Epithelial cell of proximal tubule (primary cell): ENCODE measurements around the gene ROR2. TPM values are rescaled to one million over a fixed set of nuclear protein-coding genes. Genes with fewer than 3 reads are reported as not detected.

ENCODE experiments used
- DNase-seq: peaks from one replicate; pipeline ENCODE4 v3.0.0-alpha.2; 2011; ENCODE audit warnings: low read depth
- H3K4me3 ChIP-seq: 2 replicates; pipeline ENCODE4 v1.5.1; 2011; ENCODE audit warnings: low read depth, mild to moderate bottlenecking, low read length
- CTCF ChIP-seq: conservative IDR thresholded peaks from 2 replicates; pipeline ENCODE4 v1.5.1; 2012; ENCODE audit warnings: low read depth, mild to moderate bottlenecking, low read length
- total RNA-seq: library from RNA; depleted of rRNA; stranded (reverse); fragments of >200 nt; gene quantifications from 2 replicates; pipeline ENCODE4 v1.2.3, GENCODE V29; 2015

Gene ROR2
- total RNA-seq, 1 donor from 2014 or later, result 3.1 TPM

DNA sequence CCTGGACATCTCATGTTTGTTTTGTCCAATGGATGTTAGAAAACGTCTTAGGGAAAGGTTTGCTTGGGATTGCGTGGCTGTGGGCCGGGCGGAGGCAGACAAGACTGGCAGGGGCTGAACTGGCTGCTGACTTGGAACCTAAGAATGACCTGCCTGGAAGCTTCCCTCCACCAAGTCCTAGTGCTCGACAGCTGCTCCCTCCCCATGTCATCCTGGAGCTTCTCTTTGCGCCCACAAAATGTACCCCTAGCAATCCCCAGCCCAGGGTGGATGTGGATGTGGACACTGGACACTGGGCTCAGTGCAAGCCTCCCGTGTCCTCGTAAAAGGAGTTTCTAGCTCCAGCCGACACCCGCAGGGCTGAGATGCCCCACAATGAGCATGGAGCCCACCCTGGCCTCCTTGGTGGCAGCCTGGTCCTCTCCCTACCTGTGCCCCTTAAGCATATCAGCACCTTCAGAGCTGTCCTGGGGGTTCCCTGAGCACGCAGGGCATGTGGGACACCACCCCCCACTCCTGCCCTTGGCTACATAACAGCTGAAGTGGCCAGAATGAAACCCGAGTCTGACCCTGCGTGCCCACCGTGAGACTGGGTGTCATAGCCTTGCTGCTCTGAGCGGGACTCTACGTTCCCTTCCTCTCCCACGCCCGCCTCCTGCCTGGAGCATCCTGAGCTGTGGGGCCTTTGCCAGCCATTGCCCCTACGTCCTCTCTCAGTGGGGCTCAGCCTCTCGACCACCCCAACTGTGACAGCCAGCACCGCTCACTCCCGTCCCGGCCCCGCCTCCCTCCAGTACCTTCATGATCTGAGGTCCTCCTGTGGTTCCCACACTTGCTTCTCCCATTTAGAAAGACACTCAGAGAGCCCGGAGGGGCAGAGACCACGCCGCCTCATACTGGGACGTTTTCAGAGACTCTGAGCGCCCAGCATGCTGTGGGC, 180.8 kb downstream of the ROR2 start:
- TF ChIP-seq CTCF, result no peak
- DNase-seq, result no peak
- H3K4me3 ChIP-seq, result no peak overlapping the region

- TF ChIP-seq CTCF, result no peak
- DNase-seq, result no peak
- H3K4me3 ChIP-seq, result no peak overlapping the region
These were observed 181.5 kb downstream of the ROR2 start for GRCh38 chr9:91768507-91768906.

DNA sequence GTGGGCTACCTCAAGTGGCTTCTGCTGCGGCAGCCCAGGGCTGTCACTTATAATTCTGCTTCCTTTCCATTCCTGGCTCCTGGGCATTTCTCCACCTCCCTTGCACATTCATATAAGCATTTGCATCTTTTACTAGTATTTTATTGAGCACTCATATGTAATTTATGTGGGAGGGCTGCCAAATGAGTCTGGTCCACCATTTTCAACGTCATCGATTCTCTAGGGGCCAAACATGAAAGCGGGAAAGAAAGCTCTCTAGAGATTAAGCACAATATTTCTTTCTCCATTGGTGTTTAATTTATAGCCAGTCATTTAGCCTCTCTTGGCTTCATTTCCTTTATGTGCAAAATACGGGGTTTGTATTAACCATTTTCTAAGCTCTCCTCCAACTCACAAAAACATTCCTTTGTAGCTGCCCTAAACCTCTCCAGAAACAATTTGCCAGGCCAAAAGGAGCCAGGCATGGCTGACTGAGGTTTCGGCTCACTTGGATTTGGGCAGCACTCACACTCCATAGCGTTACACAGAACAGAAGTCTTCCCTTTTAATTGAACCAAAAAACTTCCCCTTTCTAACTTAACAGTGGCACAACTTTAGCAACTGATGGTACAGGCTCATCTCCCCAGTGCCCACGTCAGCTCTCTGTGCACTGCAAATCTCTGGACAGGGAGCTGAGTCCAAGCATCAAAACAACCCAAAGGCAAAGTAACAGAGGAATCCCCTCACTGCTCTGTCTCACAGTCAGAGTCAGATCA, 183.5 kb downstream of the ROR2 start:
- H3K4me3 ChIP-seq, result no peak overlapping the region
- no peak for TF ChIP-seq CTCF
- DNase-seq, result no peak

DNA sequence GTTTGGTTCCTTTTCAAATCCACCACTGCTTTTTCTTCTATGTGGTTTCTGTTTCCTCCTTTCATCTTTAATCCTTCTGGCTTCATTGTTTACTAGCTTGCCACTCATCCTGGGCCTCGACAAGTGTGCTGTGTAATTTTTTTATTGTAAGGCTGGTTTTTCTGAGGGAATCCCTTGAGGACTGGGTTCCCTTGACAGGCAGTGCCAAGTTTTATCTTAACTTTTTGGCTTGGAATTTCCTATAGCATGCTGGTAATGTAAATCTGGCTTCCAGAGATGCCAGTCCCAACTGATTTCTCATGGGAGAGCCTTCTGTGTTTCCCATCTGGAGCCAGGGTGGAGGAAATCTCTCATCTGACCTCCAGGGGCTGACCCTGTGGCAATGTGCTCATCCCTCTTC, 184.7 kb downstream of the ROR2 start:
- H3K4me3 ChIP-seq, result no peak overlapping the region
- TF ChIP-seq CTCF, result no peak
- DNase-seq, result no peak

GRCh38 chr9:91764661-91765060, 185.4 kb downstream of the ROR2 start:
- H3K4me3 ChIP-seq, result no peak overlapping the region
- no peak for DNase-seq
- TF ChIP-seq CTCF, result no peak

- TF ChIP-seq CTCF, result no peak
- no peak overlapping the region for H3K4me3 ChIP-seq
- DNase-seq, result no peak
These were observed 188.7 kb downstream of the ROR2 start for GRCh38 chr9:91761362-91761761.

DNA sequence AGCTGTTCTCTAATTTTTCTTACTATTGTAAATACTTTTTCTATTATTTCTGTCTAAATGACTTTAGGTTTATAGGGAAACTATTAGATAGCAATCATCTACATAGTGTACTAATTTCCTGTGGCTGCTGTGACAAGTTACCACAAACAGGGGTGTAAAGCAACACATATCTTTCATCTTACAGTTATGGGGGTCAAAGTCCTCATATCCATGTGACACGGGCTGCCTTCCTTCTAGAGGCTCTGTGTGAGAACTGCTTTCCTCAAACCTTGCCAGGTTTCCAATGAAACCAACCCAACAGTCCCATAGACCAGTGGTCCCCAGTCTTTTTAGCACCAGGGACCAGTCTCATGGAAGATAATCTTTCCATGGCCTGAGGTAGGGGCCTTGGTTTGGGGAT, 189.1 kb downstream of the ROR2 start:
- no peak for TF ChIP-seq CTCF
- H3K4me3 ChIP-seq, result no peak overlapping the region
- no peak for DNase-seq
